ENCODE data around the gene CEP72.
"Not testable (repeated sequence)": the region's sequence is repeated elsewhere in the genome, so short reads cannot be mapped to it uniquely, and the experiment has no call there.

Gene CEP72

DNA sequence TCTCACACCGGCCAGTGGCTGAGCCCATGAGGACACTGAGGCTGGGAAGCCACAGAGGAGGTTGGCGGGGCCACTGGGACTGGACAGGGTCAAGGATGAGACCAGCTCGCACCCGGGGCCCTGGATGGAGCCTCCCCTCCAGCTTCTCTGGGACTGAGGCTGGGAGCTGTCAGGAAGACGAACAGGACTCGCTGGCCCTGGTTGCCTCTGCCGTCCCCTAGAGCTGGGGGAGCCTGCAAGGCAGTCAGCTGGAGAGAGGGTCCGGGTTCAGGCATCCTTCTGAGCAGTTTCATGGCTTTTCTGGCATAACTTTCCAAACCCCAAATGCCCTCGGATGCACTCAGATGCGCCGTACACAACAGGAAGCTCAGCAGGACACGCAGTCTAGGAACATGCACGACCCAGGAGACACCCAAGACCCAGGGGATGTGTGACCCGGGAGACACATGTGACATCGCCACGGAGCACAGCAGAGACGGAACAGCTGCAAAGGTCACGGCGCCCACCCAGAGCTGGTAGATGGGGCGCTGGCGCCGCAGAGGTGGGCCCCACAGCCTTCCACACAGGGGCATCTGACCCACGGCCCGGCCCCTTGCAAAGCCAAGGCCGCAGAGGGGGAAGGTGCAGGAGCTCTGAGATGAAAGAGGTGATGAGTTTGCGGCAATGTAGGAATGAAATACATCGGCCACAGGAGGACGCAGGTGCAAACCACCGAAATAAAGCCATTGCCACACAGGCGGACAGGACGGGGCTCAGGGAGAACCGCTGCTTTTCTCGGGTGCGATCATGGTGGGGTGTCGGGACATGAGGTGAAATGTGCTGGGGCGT, 63.9 kb downstream of the CEP72 start:
- DNase-seq (ENCODE audit: extremely low spot score) = no peak
- ChIA-PET POLR2A (no interaction called here), CTCF (no interaction called here)
- no peak for TF ChIP-seq LEF1 (IDR thresholded peaks at IDR 0.05; ENCODE audit: borderline replicate concordance)
- TF ChIP-seq FOXA1 (IDR thresholded peaks at IDR 0.05) = no peak
- TF ChIP-seq ARNT (IDR thresholded peaks at IDR 0.05) = no peak
- TF ChIP-seq TARDBP (IDR thresholded peaks at IDR 0.05) = no peak
- no peak for TF ChIP-seq SUZ12 (IDR thresholded peaks at IDR 0.05)
- no peak for TF ChIP-seq SP1 (IDR thresholded peaks at IDR 0.05)

DNA sequence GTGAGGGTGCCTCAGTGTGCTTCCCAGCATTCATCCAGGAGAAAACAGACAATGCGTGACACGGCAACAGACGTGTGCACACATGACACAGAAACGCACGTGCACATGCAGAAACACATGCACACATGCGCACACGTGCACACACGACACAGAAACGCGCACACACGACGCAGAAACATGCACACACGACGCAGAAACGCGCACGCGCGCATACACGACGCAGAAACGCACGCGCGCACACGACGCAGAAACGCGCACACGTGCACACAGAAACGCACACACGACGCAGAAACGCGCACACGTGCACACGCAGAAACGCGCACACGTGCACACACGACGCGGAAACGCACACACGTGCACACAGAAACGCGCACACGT, 64.5 kb downstream of the CEP72 start:
- ChIA-PET CTCF (no interaction called here), POLR2A (no interaction called here)
- no peak for TF ChIP-seq HDGF (IDR thresholded peaks at IDR 0.05; ENCODE audit: borderline replicate concordance)
- TF ChIP-seq FOXA1 (IDR thresholded peaks at IDR 0.05) = no peak
- TF ChIP-seq BHLHE40 (IDR thresholded peaks at IDR 0.05; ENCODE audit: borderline replicate concordance) = no peak
- no peak for TF ChIP-seq SP1 (IDR thresholded peaks at IDR 0.05)
- no peak for TF ChIP-seq FOXM1 (IDR thresholded peaks at IDR 0.05; ENCODE audit: borderline replicate concordance)
- no peak for TF ChIP-seq SUZ12 (IDR thresholded peaks at IDR 0.05)
- TF ChIP-seq ZNF384 (IDR thresholded peaks at IDR 0.05) = no peak
- no peak for TF ChIP-seq CTBP1 (IDR thresholded peaks at IDR 0.05; ENCODE audit: borderline replicate concordance)
- TF ChIP-seq TARDBP (IDR thresholded peaks at IDR 0.05) = no peak
- no peak for TF ChIP-seq ELF4 (IDR thresholded peaks at IDR 0.05)
- TF ChIP-seq, protein P1, sequence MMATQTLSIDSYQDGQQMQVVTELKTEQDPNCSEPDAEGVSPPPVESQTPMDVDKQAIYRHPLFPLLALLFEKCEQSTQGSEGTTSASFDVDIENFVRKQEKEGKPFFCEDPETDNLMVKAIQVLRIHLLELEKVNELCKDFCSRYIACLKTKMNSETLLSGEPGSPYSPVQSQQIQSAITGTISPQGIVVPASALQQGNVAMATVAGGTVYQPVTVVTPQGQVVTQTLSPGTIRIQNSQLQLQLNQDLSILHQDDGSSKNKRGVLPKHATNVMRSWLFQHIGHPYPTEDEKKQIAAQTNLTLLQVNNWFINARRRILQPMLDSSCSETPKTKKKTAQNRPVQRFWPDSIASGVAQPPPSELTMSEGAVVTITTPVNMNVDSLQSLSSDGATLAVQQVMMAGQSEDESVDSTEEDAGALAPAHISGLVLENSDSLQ (IDR thresholded peaks at IDR 0.05) = no peak
- TF ChIP-seq L3MBTL2 (conservative IDR thresholded peaks at IDR 0.05) = no peak
- TF ChIP-seq NFRKB (IDR thresholded peaks at IDR 0.05) = no peak
- TF ChIP-seq LEF1 (IDR thresholded peaks at IDR 0.05; ENCODE audit: borderline replicate concordance) = no peak
- no peak for TF ChIP-seq FOXK2 (IDR thresholded peaks at IDR 0.05)
- no peak for TF ChIP-seq ARNT (IDR thresholded peaks at IDR 0.05)
- no peak for DNase-seq (ENCODE audit: extremely low spot score)

DNA sequence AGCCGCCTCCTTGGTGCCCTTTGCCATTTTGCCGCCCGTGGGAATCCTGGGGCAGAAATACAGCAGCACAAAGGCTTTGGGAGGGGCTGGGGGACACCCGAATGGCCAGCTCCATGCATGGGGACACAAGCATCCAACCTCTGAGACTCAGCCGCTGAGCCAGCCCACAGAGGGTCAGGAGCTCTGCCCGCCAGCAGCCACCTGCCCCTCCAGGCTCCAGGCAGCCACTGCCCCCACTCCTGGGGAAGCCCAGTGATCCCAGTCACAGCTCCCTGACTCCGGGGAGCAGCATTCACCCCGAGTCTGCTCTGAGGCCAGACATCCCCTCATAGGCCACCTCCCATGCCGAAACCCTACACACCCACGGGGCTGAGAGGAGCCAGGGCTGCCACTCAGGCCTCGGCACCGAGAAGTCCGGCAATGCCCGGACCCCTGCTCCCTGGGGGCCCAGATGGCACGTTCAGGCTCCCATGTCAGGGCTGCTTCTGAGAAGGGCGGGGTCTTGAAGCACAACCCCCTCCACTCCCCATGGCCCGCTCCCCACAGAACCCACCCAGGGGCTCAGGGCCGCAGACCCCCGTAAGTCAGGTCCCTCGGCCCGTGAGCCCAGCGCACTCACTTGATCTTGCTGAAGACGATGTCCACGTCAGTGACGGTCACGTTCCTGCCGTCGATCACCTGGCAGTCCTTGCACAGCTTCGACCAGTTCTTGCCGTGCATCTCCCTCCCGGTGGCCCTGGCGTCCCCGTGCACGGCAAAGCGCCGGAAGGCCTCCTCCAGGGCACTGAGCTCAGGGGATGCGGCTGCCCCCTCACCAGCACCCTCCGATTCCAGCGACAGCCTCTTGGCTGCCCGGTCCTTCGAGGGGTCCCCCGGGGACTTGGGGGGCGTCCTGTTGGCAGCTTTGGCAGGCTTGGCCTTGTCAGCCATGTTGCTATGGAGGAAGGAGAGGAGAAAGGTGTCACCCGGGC, 65.3 kb downstream of the CEP72 start:
- ChIA-PET CTCF (no interaction called here), POLR2A (no interaction called here)
- no peak for TF ChIP-seq FOXM1 (IDR thresholded peaks at IDR 0.05; ENCODE audit: borderline replicate concordance)
- TF ChIP-seq CTBP1 (IDR thresholded peaks at IDR 0.05; ENCODE audit: borderline replicate concordance) = no peak
- no peak for TF ChIP-seq ELF4 (IDR thresholded peaks at IDR 0.05)
- no peak for TF ChIP-seq ARNT (IDR thresholded peaks at IDR 0.05)
- no peak for TF ChIP-seq SUZ12 (IDR thresholded peaks at IDR 0.05)
- TF ChIP-seq NFRKB (IDR thresholded peaks at IDR 0.05) = no peak
- TF ChIP-seq ZNF384 (IDR thresholded peaks at IDR 0.05) = no peak
- no peak for DNase-seq (ENCODE audit: extremely low spot score)

DNA sequence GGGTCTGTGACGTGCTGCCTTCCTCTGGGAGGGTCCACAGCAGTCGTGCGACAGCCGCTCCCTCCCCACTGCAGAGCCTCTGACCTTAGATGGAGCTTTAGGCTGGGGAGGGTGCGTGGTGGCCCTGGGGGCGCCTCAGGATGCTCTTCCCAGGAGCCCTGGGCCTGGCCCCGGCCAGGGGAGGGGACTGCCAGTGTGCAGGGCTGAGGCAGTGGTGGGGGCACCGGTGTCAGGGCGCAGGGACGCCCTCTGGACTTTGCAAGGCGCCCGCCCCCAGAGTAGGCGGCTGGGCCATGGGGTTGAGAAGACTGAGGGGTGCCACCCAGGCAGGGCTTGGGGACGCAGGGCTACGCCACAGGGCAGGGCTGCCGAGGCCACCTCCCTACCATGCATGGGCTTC, 66.4 kb downstream of the CEP72 start:
- POLR2A ChIA-PET, CTCF ChIA-PET: not testable (repeated sequence)

DNA sequence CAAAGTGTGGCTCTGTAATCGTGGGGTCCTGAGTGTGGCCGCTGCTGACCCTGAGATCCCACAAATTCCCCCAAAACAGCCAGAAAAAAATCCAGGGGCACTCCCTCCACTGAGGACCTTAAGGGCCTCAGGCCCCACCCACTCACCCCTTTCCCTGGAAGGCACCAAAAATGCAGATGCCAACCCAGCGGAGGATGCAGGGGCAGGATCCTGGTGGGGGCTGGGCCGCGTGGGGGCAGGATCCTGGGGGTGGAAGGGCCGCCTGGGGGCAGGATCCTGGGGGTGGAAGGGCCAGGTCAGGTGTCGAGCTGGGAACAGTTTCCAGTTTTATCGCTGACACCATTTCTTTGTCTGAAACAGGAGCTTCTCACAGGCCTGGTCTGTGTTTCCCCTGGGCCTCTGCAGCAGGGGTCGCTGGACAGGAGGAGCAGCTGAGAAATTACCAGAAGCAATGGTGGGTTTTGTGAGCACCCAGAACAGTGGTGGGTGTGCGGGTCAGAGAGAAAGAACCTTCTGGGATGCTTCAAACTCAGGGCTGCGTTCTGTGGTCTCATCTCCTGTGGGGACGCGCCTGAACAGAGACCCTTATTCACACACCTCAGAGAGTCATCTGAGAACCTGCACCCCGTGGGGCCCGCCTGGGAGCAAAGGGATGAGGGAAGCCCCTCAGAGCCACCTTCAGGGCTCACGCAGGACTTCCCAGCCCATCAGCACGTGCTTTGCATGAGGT, 67.2 kb downstream of the CEP72 start:
- POLR2A ChIA-PET; DNase-seq (ENCODE audit: extremely low spot score); CTCF ChIA-PET: not testable (repeated sequence)

More for the DNA sequence above, 66.4 kb downstream of the CEP72 start:
- DNase-seq (ENCODE audit: extremely low spot score) = not testable (repeated sequence)

DNA sequence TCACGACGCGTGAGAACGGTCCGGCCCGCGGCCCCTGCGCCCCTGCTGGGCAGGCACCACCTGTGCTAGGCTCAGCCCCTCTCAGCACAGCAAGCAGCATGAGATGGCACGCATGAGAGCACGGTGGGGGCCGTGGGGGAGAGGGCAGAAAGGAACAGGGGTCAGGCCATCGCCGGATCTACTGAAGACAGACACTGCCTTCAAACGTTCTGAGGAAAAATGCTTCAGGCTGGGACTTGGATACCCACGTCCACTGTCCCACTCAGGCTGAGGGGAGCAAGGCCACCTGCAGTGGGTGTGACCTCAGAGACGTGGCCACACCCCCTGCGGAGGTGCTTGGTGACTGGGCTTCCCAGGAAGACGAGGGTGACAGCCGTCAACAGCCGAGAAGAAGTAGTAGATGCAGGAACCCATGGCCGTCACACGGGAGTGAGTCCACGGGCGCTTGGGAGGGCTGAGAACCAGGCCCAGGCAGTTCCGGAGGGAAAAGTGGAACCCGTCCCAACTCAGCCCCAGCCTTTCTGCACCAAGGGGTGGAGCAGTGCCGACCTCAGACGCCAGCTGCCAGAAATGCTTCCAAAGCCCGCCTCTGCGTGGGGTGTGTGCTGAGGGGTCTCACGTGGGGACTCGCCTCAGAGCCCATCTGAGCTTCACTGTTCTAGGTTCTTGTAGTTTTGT, 68.1 kb downstream of the CEP72 start:
- CTCF ChIA-PET; POLR2A ChIA-PET; DNase-seq (ENCODE audit: extremely low spot score): not testable (repeated sequence)

DNA sequence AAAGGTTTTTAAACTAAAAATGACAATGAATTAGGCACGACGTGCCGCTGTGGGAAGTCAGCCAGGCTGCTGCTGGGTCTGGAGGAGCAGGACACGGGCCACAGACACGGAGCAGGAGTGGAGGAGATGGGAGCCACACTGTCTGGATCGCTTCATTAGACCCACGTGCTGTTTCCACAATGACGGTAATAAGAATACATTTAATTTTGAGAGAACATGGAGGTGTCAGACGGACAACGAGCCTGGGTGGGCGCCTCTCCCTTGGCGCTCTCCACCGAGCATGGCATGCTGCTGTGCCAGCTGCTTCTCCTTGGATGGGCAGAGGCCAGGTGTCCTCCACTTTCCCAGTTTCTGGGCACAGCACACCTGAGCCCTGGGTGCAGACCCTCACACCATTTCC, 68.7 kb downstream of the CEP72 start:
- POLR2A ChIA-PET; CTCF ChIA-PET; DNase-seq (ENCODE audit: extremely low spot score): not testable (repeated sequence)

DNA sequence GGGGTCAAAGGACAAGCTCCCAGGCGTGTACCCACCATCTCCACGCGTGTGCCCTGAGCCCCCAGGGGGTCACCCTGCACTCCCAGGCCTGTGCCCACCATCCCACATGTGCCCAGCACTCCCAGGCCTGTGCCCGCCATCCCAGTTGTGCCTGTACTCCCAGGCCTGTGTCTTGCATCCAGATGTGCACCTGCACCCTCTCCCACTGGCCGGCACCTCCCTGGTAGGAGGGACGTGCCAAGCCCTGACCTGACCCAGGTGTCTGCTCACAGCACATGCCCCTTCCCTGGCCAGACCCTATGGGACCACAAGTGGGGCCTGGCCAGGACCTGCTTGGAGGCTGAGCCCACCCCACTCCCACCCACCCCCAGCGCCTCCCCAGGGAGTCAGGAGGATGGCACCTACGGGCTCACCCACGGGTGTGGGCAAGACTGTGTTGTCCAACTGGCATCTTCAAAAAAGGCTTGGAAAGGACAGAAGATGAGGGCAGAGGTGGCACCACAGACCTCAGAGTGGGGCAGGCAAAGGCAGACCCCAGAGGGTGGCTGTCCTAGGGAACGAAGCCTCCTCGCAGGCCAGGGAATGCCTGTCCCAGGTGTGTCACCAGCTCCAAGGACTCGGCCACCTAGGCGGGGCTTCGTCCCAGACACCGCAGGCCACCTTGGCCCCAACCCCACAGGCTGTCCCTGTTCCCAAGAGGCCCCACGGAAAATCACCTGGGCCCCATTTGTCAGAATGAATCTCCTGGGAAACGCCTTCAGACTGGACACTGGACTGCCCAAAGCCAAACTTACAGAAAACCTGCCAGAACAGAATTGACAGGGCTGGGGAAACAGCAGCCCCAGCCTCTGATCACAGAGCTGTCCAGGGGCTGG, 69.4 kb downstream of the CEP72 start:
- POLR2A ChIA-PET; DNase-seq (ENCODE audit: extremely low spot score); CTCF ChIA-PET: not testable (repeated sequence)

DNA sequence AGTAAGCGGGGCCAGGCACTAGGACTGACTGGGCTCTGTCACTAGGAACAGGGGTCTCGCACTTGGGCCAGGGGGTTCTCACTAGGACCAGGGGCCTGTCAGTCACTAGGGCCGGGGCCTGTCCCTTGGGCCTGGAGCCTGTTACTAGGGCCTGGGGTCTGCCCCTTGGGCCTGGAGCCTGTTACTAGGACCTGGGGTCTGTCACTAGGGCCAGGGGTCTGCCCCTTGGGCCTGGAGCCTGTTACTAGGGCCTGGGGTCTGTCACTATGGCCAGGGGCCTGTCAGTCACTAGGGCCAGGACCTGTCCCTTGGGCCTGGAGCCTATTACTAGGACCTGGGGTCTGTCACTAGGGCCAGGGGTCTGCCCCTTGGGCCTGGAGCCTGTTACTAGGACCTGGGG, 70.1 kb downstream of the CEP72 start:
- DNase-seq (ENCODE audit: extremely low spot score); POLR2A ChIA-PET; CTCF ChIA-PET: not testable (repeated sequence)

DNA sequence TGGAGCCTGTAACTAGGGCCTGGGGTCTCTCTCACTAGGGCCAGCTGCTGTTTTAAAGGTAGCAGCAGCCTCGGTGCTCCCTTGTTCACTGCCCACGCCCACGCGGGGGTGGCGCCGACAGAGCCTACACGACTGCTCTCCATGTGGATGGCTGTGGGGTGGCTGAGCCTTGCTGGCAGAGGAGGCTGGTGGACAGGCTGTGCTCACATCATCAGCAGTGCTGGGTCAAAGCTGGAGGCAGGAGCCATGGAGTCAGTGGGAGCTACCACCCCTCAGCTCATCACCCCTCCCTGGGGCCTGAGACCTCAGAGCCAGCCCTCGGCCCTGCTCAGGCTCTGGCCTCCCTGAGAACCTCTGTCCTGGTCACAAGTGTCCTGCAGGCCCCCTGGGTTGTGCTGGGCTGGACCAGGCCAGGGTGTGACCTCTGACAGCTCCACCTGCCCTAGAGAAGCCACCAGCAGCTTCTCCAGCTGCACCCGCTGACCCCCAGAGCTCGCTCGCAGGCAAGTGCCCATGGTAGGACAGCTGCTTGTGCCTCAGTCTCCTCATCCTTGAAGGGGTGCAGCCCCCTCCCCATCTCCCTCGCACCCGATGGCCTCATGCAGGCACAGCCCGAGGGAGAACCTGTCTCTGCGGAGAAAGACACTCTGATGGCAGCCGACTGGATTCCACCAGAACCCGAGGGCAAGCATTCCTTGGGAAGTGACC, 70.7 kb downstream of the CEP72 start:
- CTCF ChIA-PET; POLR2A ChIA-PET; DNase-seq (ENCODE audit: extremely low spot score): not testable (repeated sequence)
